IMR-90 (cell line): Measurements from ENCODE around the gene COX7A1.

ENCODE experiments used
- MAFK ChIP-seq: IDR thresholded peaks from 2 replicates; pipeline ENCODE4 v1.6.1; 2012; ENCODE audit warnings: low read depth, low read length, improper control_type of control experiment
- RAD21 ChIP-seq: IDR thresholded peaks from 2 replicates; pipeline ENCODE4 v1.6.1; 2012; ENCODE audit warnings: low read length, improper control_type of control experiment
- TF ChIP-seq, protein P1 (sequence below): fragments of 150-350 bp; IDR thresholded peaks from 2 replicates; pipeline ENCODE4 v1.6.1; 2016; ENCODE audit warnings: low read depth, mild to moderate bottlenecking, low read length, moderate library complexity, borderline replicate concordance
- TF ChIP-seq, protein P2 (sequence below): conservative IDR thresholded peaks from 2 replicates; pipeline ENCODE4 v1.5.1; 2012; ENCODE audit warnings: mild to moderate bottlenecking, low read depth, low read length, improper control_type of control experiment

DNA sequence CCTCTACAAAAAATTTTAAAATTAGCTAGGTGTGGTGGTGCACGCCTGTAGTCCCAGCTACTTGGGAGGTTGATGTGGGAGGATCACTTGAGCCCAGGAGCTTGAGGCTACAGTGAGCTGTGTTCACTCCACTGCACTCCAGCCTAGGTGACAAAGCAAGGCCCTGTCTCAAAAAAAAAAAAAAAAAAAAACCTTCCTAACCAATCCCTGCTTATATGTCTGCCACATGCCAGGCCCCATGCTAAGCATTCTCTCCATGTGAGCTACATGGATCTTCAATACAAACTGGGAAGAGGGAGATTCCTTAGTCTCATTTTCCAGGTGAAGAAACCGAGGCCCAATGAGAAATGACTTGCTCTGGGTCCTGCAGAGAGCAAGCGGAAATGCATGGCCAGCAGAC lies 43.6 kb downstream of the COX7A1 start:
- TF ChIP-seq, protein P1, sequence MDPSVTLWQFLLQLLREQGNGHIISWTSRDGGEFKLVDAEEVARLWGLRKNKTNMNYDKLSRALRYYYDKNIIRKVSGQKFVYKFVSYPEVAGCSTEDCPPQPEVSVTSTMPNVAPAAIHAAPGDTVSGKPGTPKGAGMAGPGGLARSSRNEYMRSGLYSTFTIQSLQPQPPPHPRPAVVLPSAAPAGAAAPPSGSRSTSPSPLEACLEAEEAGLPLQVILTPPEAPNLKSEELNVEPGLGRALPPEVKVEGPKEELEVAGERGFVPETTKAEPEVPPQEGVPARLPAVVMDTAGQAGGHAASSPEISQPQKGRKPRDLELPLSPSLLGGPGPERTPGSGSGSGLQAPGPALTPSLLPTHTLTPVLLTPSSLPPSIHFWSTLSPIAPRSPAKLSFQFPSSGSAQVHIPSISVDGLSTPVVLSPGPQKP = no peak
- TF ChIP-seq, protein P2, sequence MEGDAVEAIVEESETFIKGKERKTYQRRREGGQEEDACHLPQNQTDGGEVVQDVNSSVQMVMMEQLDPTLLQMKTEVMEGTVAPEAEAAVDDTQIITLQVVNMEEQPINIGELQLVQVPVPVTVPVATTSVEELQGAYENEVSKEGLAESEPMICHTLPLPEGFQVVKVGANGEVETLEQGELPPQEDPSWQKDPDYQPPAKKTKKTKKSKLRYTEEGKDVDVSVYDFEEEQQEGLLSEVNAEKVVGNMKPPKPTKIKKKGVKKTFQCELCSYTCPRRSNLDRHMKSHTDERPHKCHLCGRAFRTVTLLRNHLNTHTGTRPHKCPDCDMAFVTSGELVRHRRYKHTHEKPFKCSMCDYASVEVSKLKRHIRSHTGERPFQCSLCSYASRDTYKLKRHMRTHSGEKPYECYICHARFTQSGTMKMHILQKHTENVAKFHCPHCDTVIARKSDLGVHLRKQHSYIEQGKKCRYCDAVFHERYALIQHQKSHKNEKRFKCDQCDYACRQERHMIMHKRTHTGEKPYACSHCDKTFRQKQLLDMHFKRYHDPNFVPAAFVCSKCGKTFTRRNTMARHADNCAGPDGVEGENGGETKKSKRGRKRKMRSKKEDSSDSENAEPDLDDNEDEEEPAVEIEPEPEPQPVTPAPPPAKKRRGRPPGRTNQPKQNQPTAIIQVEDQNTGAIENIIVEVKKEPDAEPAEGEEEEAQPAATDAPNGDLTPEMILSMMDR = no peak
- TF ChIP-seq RAD21 = no peak
- TF ChIP-seq MAFK = no peak
